ENCODE data around the gene PIK3R6.

GRCh38 chr17:8836821-8837562, 30.5 kb downstream of the PIK3R6 start:
- TF ChIP-seq, protein P1, sequence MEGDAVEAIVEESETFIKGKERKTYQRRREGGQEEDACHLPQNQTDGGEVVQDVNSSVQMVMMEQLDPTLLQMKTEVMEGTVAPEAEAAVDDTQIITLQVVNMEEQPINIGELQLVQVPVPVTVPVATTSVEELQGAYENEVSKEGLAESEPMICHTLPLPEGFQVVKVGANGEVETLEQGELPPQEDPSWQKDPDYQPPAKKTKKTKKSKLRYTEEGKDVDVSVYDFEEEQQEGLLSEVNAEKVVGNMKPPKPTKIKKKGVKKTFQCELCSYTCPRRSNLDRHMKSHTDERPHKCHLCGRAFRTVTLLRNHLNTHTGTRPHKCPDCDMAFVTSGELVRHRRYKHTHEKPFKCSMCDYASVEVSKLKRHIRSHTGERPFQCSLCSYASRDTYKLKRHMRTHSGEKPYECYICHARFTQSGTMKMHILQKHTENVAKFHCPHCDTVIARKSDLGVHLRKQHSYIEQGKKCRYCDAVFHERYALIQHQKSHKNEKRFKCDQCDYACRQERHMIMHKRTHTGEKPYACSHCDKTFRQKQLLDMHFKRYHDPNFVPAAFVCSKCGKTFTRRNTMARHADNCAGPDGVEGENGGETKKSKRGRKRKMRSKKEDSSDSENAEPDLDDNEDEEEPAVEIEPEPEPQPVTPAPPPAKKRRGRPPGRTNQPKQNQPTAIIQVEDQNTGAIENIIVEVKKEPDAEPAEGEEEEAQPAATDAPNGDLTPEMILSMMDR (conservative IDR thresholded peaks at IDR 0.05; ENCODE audit: low read length): no peak
- TF ChIP-seq EZH2phosphoT487 (IDR thresholded peaks at IDR 0.05; ENCODE audit: borderline replicate concordance): no peak
